ENCODE data around the gene BAIAP2. TPM values are rescaled to one million over a fixed set of nuclear protein-coding genes. Genes with fewer than 3 reads are reported as not detected.
"Not testable (repeated sequence)": the region's sequence is repeated elsewhere in the genome, so short reads cannot be mapped to it uniquely, and the experiment has no call there.

Gene BAIAP2
- polyA plus RNA-seq, 1 donor from 2014 or later = 17.5 TPM

GRCh38 chr17:81028506-81028858 lies 6.5 kb upstream of the BAIAP2 start:
- TF ChIP-seq EZH2 (IDR thresholded peaks at IDR 0.05; ENCODE audit: borderline replicate concordance, insufficient read depth, low read length, poor library complexity, severe bottlenecking) = no peak
- TF ChIP-seq, protein P1, sequence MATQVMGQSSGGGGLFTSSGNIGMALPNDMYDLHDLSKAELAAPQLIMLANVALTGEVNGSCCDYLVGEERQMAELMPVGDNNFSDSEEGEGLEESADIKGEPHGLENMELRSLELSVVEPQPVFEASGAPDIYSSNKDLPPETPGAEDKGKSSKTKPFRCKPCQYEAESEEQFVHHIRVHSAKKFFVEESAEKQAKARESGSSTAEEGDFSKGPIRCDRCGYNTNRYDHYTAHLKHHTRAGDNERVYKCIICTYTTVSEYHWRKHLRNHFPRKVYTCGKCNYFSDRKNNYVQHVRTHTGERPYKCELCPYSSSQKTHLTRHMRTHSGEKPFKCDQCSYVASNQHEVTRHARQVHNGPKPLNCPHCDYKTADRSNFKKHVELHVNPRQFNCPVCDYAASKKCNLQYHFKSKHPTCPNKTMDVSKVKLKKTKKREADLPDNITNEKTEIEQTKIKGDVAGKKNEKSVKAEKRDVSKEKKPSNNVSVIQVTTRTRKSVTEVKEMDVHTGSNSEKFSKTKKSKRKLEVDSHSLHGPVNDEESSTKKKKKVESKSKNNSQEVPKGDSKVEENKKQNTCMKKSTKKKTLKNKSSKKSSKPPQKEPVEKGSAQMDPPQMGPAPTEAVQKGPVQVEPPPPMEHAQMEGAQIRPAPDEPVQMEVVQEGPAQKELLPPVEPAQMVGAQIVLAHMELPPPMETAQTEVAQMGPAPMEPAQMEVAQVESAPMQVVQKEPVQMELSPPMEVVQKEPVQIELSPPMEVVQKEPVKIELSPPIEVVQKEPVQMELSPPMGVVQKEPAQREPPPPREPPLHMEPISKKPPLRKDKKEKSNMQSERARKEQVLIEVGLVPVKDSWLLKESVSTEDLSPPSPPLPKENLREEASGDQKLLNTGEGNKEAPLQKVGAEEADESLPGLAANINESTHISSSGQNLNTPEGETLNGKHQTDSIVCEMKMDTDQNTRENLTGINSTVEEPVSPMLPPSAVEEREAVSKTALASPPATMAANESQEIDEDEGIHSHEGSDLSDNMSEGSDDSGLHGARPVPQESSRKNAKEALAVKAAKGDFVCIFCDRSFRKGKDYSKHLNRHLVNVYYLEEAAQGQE (IDR thresholded peaks at IDR 0.05; ENCODE audit: borderline replicate concordance) = no peak
- TF ChIP-seq TAF1 (IDR thresholded peaks at IDR 0.05; ENCODE audit: low read depth) = no peak
- no peak for TF ChIP-seq POLR2AphosphoS5 (IDR thresholded peaks at IDR 0.05)
- TF ChIP-seq EP300 (conservative IDR thresholded peaks at IDR 0.05; ENCODE audit: poor library complexity, severe bottlenecking) = no peak
- no peak for TF ChIP-seq RAD21 (conservative IDR thresholded peaks at IDR 0.05)
- no peak for TF ChIP-seq SMC3 (conservative IDR thresholded peaks at IDR 0.05; ENCODE audit: poor library complexity)
- no peak for TF ChIP-seq MXI1 (conservative IDR thresholded peaks at IDR 0.05; ENCODE audit: poor library complexity, severe bottlenecking)
- TF ChIP-seq, protein P2, sequence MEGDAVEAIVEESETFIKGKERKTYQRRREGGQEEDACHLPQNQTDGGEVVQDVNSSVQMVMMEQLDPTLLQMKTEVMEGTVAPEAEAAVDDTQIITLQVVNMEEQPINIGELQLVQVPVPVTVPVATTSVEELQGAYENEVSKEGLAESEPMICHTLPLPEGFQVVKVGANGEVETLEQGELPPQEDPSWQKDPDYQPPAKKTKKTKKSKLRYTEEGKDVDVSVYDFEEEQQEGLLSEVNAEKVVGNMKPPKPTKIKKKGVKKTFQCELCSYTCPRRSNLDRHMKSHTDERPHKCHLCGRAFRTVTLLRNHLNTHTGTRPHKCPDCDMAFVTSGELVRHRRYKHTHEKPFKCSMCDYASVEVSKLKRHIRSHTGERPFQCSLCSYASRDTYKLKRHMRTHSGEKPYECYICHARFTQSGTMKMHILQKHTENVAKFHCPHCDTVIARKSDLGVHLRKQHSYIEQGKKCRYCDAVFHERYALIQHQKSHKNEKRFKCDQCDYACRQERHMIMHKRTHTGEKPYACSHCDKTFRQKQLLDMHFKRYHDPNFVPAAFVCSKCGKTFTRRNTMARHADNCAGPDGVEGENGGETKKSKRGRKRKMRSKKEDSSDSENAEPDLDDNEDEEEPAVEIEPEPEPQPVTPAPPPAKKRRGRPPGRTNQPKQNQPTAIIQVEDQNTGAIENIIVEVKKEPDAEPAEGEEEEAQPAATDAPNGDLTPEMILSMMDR (IDR thresholded peaks at IDR 0.05; ENCODE audit: poor library complexity, severe bottlenecking) = no peak
- no peaks in the 10 kb centered on the region for H3K9me2 ChIP-seq (ENCODE audit: insufficient read depth, low read length)
- H3K27ac ChIP-seq (ENCODE audit: low read length) = no peak overlapping the region
- no peak overlapping the region for H3K4me3 ChIP-seq (ENCODE audit: low read length)
- no peaks in the 10 kb centered on the region for H3F3A ChIP-seq (ENCODE audit: insufficient read depth, low read length, poor library complexity, severe bottlenecking)
- no peaks in the 10 kb centered on the region for H3K36me3 ChIP-seq (ENCODE audit: insufficient read depth, low read length)
- H2AFZ ChIP-seq (ENCODE audit: low read depth, low read length) = no peak overlapping the region
- H3K27me3 ChIP-seq (ENCODE audit: insufficient read depth, low read depth, low read length) = no peaks in the 10 kb centered on the region
- H3K9ac ChIP-seq (ENCODE audit: low read length) = no peak overlapping the region
- no peaks in the 10 kb centered on the region for H3K9me3 ChIP-seq (ENCODE audit: low read length)
- no peak overlapping the region for H3K4me2 ChIP-seq (ENCODE audit: low read length)
- H4K20me1 ChIP-seq (ENCODE audit: insufficient read depth) = no peaks in the 10 kb centered on the region
- H3K79me2 ChIP-seq (replicated peaks; ENCODE audit: insufficient read depth, low read length) = peaks cover 6% of the 10 kb centered on the region

DNA sequence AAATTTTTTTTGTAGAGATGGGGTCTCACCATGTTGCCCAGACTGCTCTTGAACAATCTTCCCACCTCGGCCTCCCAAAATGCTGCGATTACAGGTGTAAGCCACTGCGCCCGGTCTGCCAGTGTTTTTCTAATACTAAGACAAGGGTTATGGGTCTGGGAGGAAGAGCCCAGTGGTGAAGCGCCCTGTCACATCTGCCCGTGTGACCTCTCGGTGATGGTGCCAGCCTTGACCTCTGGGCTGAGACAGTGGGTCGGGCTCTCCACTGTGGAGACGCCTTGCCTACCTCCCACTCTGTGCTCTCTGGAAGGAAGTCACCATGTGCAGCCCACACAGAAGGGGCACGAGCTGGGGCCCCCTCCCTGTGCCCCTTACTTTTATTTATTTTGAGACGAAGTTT lies 5.1 kb upstream of the BAIAP2 start:
- no peak overlapping the region for H3K4me3 ChIP-seq (ENCODE audit: low read length)
- no peak overlapping the region for H3K27ac ChIP-seq (ENCODE audit: low read length)
- H3K4me2 ChIP-seq (ENCODE audit: low read length) = no peak overlapping the region
- H3K9ac ChIP-seq (ENCODE audit: low read length) = no peak overlapping the region
- H3K79me2 ChIP-seq (replicated peaks; ENCODE audit: insufficient read depth, low read length) = peaks cover 15% of the 10 kb centered on the region
- no peaks in the 10 kb centered on the region for H4K20me1 ChIP-seq (ENCODE audit: insufficient read depth)
- H3K27me3 ChIP-seq (ENCODE audit: insufficient read depth, low read depth, low read length) = no peaks in the 10 kb centered on the region
- no peak overlapping the region for H2AFZ ChIP-seq (ENCODE audit: low read depth, low read length)
- H3F3A ChIP-seq (ENCODE audit: insufficient read depth, low read length, poor library complexity, severe bottlenecking) = no peaks in the 10 kb centered on the region
- no peaks in the 10 kb centered on the region for H3K36me3 ChIP-seq (ENCODE audit: insufficient read depth, low read length)
- no peaks in the 10 kb centered on the region for H3K9me2 ChIP-seq (ENCODE audit: insufficient read depth, low read length)
- TF ChIP-seq EZH2 (IDR thresholded peaks at IDR 0.05; ENCODE audit: borderline replicate concordance, insufficient read depth, low read length, poor library complexity, severe bottlenecking) = no peak
- no peak for TF ChIP-seq TAF1 (IDR thresholded peaks at IDR 0.05; ENCODE audit: low read depth)
- TF ChIP-seq MXI1 (conservative IDR thresholded peaks at IDR 0.05; ENCODE audit: poor library complexity, severe bottlenecking) = no peak
- TF ChIP-seq, protein P1 (IDR thresholded peaks at IDR 0.05; ENCODE audit: borderline replicate concordance) = no peak
- no peak for TF ChIP-seq RAD21 (conservative IDR thresholded peaks at IDR 0.05)
- TF ChIP-seq EP300 (conservative IDR thresholded peaks at IDR 0.05; ENCODE audit: poor library complexity, severe bottlenecking) = no peak
- no peak for TF ChIP-seq POLR2AphosphoS5 (IDR thresholded peaks at IDR 0.05)
- TF ChIP-seq SMC3 (conservative IDR thresholded peaks at IDR 0.05; ENCODE audit: poor library complexity) = no peak
- TF ChIP-seq, protein P2 (IDR thresholded peaks at IDR 0.05; ENCODE audit: poor library complexity, severe bottlenecking) = no peak
- no peaks in the 10 kb centered on the region for H3K9me3 ChIP-seq (ENCODE audit: low read length)

GRCh38 chr17:81030312-81030711 lies 4.6 kb upstream of the BAIAP2 start:
- H3K27me3 ChIP-seq (ENCODE audit: insufficient read depth, low read depth, low read length); H3F3A ChIP-seq (ENCODE audit: insufficient read depth, low read length, poor library complexity, severe bottlenecking); H3K4me2 ChIP-seq (ENCODE audit: low read length); H2AFZ ChIP-seq (ENCODE audit: low read depth, low read length); H3K27ac ChIP-seq (ENCODE audit: low read length); H3K36me3 ChIP-seq (ENCODE audit: insufficient read depth, low read length); H4K20me1 ChIP-seq (ENCODE audit: insufficient read depth); H3K4me3 ChIP-seq (ENCODE audit: low read length); H3K9me3 ChIP-seq (ENCODE audit: low read length); H3K9ac ChIP-seq (ENCODE audit: low read length); H3K9me2 ChIP-seq (ENCODE audit: insufficient read depth, low read length): not testable (repeated sequence)
- H3K79me2 ChIP-seq (replicated peaks; ENCODE audit: insufficient read depth, low read length) = peaks cover 15% of the 10 kb centered on the region
